K562 (cell line): ENCODE data around the gene DRICH1. TPM values are rescaled to one million over a fixed set of nuclear protein-coding genes. Genes with fewer than 3 reads are reported as not detected.

ENCODE experiments used
- ATAC-seq: fragments of 200-7000 bp; cut with Tn5 transposase; 3 replicates; pipeline ENCODE4 v1.9.1; 2020; ENCODE audit warnings: moderate library complexity
- BruUV-seq: library from RNA; stranded (reverse); fragments of 400-500 nt; replicated peaks from 2 replicates; lab custom pipeline; 2021; lab: Mats Ljungman, UMichigan
- CTCF ChIA-PET: fragments of 300-600 bp; formaldehyde crosslinking; extraction: SDS; loops from one replicate; lab custom pipeline; 2021; ENCODE audit warnings: low intra/inter-chr PET ratio; lab: Yijun Ruan, JAX
- POLR2A ChIA-PET: fragments of 300-600, 350-650 bp; sonication (Branson Sonifier 250); formaldehyde crosslinking; extraction: SDS; loops from one replicate; lab custom pipeline; 2021; ENCODE audit warnings: antibody characterized with exemption, inconsistent platforms; lab: Yijun Ruan, JAX
- DNase-seq, 4 experiments: peaks; one replicate each; pipeline versions ENCODE4 v3.0.0 to v3.0.0-alpha.2; 2011 to 2018; ENCODE audit warnings: low spot score in 3 of 4, mixed read lengths in 3 of 4; ENCODE audit errors: extremely low read depth in 1 of 4
- FAIRE-seq: peaks from 2 replicates; lab custom pipeline; 2011; peaks lifted over from hg19 to GRCh38; lab: Jason Lieb, UNC
- H2AFZ ChIP-seq: 2 replicates; pipeline ENCODE4 v1.6.0; 2011; ENCODE audit warnings: low read depth, low read length, control low read depth, inconsistent platforms
- H3K27ac ChIP-seq: fragments of 200-600 bp; 3 replicates; pipeline ENCODE4 v1.8.0; 2011; ENCODE audit warnings: low read depth, mild to moderate bottlenecking, control low read depth, inconsistent platforms, low read length, moderate library complexity, mixed read lengths; ENCODE audit errors: extremely low read depth
- H3K27me3 ChIP-seq, 2 experiments: fragments of 300-600 bp in 1 of 2; 2 replicates in 1 of 2; 3 replicates in 1 of 2; pipeline versions ENCODE4 v1.6.0 to v1.8.0; 2011; ENCODE audit warnings: inconsistent platforms in 2 of 2, low read length in 2 of 2, mild to moderate bottlenecking in 1 of 2, mixed read lengths in 1 of 2, moderate library complexity in 1 of 2; ENCODE audit not compliant: control insufficient read depth in 2 of 2, insufficient read depth in 2 of 2
- H3K36me3 ChIP-seq: fragments of 300-600 bp; 3 replicates; pipeline ENCODE4 v1.8.0; 2011; ENCODE audit warnings: mild to moderate bottlenecking, low read length, inconsistent platforms; ENCODE audit not compliant: control insufficient read depth, insufficient read depth
- H3K4me1 ChIP-seq, 2 experiments: fragments of 200-600 bp in 1 of 2; replicated peaks in 1 of 2; 2 replicates in 1 of 2; 3 replicates in 1 of 2; pipeline versions ENCODE4 v1.5.1 to v1.8.0; 2011; ENCODE audit warnings: inconsistent platforms in 2 of 2, low read length in 2 of 2, mild to moderate bottlenecking in 1 of 2, mixed read lengths in 1 of 2, moderate library complexity in 1 of 2; ENCODE audit not compliant: control insufficient read depth in 2 of 2, insufficient read depth in 2 of 2
- H3K4me2 ChIP-seq: 2 replicates; pipeline ENCODE4 v1.6.1; 2011; ENCODE audit warnings: low read length, control low read depth, inconsistent platforms, mixed read lengths; ENCODE audit not compliant: insufficient read depth
- H3K4me3 ChIP-seq: fragments of 200-600 bp; sonication (generic), shearing (Covaris generic); 2 replicates; pipeline ENCODE4 v1.5.1; 2016; ENCODE audit warnings: control low read depth, inconsistent platforms
- H3K79me2 ChIP-seq: fragments of 200-600 bp; 3 replicates; pipeline ENCODE4 v1.8.0; 2011; ENCODE audit warnings: low read length, inconsistent platforms; ENCODE audit not compliant: control insufficient read depth, insufficient read depth
- H3K9ac ChIP-seq, 2 experiments: 2 replicates each; pipeline versions ENCODE4 v1.6.0 to v1.6.1; 2011; ENCODE audit warnings: low read depth in 2 of 2, low read length in 2 of 2, control low read depth in 1 of 2, inconsistent platforms in 1 of 2, mild to moderate bottlenecking in 1 of 2, mixed read lengths in 1 of 2; ENCODE audit not compliant: insufficient read depth in 1 of 2
- H3K9me1 ChIP-seq: one replicate; pipeline ENCODE4 v1.6.0; 2011; ENCODE audit warnings: inconsistent platforms, mild to moderate bottlenecking, low read length, moderate library complexity; ENCODE audit not compliant: control insufficient read depth, insufficient read depth
- H3K9me3 ChIP-seq: replicated peaks from 2 replicates; pipeline ENCODE4 v1.5.1; 2011; ENCODE audit warnings: low read depth, low read length, inconsistent platforms; ENCODE audit not compliant: control insufficient read depth, insufficient read depth
- H4K20me1 ChIP-seq: replicated peaks from 2 replicates; pipeline ENCODE4 v1.6.1; 2011; ENCODE audit warnings: low read length, inconsistent platforms, mixed read lengths; ENCODE audit not compliant: control insufficient read depth, insufficient read depth
- HNRNPL ChIP-seq: fragments of 200-400 bp; formaldehyde crosslinking; IDR thresholded peaks from 2 replicates; pipeline ENCODE4 v1.6.1; 2017; ENCODE audit warnings: low read depth, mild to moderate bottlenecking, low read length
- RHOXF2B ChIP-seq: fragments of 250-450 bp; sonication (Bioruptor Pico); conservative IDR thresholded peaks from 2 replicates; pipeline ENCODE4 v1.5.1; 2021
- SPI1 ChIP-seq: IDR thresholded peaks from 2 replicates; pipeline ENCODE4 v1.6.1; 2011; ENCODE audit warnings: low read depth, low read length, control low read depth, borderline replicate concordance
- WGBS: fragments of 100-300 bp; shearing (Covaris generic); methylation state at CpG from one replicate; pipeline ENCODE4 v1.1.6; 2016; ENCODE audit warnings: low coverage, mixed read lengths; ENCODE audit not compliant: insufficient coverage; ENCODE audit errors: missing lambda C conversion rate; 5-methylcytosine and 5-hydroxymethylcytosine counted together
- in situ Hi-C: fragments of 300-500 bp; cut with MboI; formaldehyde crosslinking; loops from 4 replicates; pipeline ENCODE4 v1.15.0; 2018; ENCODE audit warnings: inconsistent platforms, mixed read lengths
- intact Hi-C: fragments of 100-400 bp; cut with micrococcal nuclease; formaldehyde crosslinking; loops from 2 replicates; pipeline ENCODE4 v1.14.2; 2022
- polyA plus RNA-seq, 8 experiments: library from polyadenylated mRNA; depleted of rRNA in 4 of 8; stranded (reverse) in 5 of 8; unstranded in 3 of 8; fragments of >200 nt; fragmentation: Nextera tagmentation in 2 of 8; fragmentation: Illumina TruSeq in 1 of 8; extraction: Ambion mirVana in 2 of 8; extraction: Trizol in 1 of 8; gene quantifications; 2 replicates each; pipeline versions ENCODE4 v1.2.1 to v1.2.3, GENCODE V29; 2011 to 2014; ENCODE audit warnings: inconsistent platforms in 1 of 8, missing spikeins in 1 of 8
- total RNA-seq, 7 experiments: library from RNA; depleted of rRNA in 6 of 7; stranded (reverse); fragments of >200 nt in 6 of 7; fragmentation: Illumina TruSeq in 2 of 7; extraction: Trizol in 2 of 7; gene quantifications; 2 replicates each; pipeline versions ENCODE4 v1.2.1 to v1.2.3, GENCODE V29; 2011 to 2021; ENCODE audit warnings: low replicate concordance in 1 of 7
- TF ChIP-seq, protein P1 (sequence below), 3 experiments: IDR thresholded peaks in 2 of 3; conservative IDR thresholded peaks in 1 of 3; 2 replicates each; pipeline ENCODE4 v1.5.1; 2011 to 2012; ENCODE audit warnings: low read length in 3 of 3, mild to moderate bottlenecking in 3 of 3, control low read depth in 2 of 3, improper control_type of control experiment in 1 of 3, inconsistent platforms in 1 of 3, low read depth in 1 of 3, mixed read lengths in 1 of 3, moderate library complexity in 1 of 3; ENCODE audit not compliant: insufficient read depth in 2 of 3
- TF ChIP-seq, protein P2 (sequence below): sonication (generic); formaldehyde crosslinking; IDR thresholded peaks from 2 replicates; pipeline ENCODE4 v1.8.0; 2022; ENCODE audit warnings: mild to moderate bottlenecking, low read depth, missing genetic modification reagents

Gene DRICH1
- total and polyA plus RNA-seq, 9 of the 15 experiments (the other 6 are each of a cell fraction or from before 2014, with no cell fraction given) = 0.07 to 0.36 (median 0.14) TPM; not detected in 2

DNA sequence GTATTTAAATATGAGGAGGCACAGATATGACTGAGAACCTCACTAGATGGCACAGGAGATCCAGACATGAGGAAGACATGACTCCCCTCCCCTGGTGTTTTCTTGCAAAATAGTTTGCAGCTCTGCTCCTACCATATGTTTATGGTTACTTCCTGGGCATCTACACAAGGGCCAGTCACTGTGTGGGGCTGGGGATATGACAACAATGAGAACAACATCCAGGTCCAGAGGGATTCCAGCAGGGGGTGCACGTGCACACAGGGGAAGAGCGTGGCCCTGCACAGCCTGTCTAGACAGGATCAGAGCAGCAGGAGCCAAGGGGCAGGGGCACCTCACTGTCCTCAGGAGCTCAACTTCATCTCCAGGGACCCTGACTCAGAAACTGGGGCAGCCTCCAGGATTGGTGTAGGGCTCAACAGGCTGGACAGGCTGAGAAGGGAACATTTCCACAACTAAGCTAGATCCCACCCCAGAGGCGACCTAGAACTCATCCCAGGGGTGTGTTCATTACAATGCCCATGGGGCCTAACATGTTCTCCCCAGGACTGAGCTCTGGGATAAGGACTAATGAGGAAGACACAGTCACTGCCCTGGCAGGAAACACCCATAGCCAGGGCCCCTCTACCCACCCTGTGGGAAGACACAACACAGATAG is 4.6 kb downstream of the DRICH1 start (continued):
- TF ChIP-seq, protein P1, sequence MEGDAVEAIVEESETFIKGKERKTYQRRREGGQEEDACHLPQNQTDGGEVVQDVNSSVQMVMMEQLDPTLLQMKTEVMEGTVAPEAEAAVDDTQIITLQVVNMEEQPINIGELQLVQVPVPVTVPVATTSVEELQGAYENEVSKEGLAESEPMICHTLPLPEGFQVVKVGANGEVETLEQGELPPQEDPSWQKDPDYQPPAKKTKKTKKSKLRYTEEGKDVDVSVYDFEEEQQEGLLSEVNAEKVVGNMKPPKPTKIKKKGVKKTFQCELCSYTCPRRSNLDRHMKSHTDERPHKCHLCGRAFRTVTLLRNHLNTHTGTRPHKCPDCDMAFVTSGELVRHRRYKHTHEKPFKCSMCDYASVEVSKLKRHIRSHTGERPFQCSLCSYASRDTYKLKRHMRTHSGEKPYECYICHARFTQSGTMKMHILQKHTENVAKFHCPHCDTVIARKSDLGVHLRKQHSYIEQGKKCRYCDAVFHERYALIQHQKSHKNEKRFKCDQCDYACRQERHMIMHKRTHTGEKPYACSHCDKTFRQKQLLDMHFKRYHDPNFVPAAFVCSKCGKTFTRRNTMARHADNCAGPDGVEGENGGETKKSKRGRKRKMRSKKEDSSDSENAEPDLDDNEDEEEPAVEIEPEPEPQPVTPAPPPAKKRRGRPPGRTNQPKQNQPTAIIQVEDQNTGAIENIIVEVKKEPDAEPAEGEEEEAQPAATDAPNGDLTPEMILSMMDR (IDR thresholded peaks at IDR 0.05 in 2 of 3, conservative IDR thresholded peaks at IDR 0.05 in 1 of 3; ENCODE audit: insufficient read depth in 2 of 3, low read depth in 1 of 3, low read length in 3 of 3) = peak; percentile 61 to 68 (median 66)

DNA sequence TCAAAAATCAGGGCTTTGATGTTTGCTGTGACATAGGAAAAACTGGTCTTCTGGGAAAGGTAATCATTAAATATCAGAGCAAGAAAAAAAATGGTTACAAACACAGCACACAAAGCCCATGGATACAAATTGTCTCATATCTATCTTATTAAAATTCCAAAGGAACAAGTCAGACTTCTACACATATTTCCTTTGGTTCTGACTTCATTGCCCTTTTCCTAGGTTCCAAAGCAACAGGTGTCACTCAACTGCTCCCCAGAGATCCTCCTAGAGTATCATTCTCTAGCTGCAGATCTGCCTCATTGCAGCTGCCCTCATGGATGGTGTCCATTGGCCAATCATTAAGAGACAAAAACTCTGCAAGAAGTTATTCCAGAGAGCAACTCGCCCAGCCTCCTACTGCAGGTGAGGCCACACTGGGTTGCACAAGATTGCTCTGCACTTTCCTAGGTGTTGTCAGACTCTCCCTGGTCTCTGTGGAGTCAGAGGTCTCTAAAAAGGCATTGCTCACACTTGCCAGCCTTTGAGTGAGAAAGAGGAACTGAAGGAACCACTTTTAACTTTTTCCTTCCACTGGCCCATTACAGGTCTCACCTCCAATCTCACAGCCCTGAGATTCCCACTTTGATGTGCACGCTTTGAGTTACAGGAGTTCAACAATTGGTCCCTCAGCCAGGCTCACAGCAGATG is 5.7 kb downstream of the DRICH1 start:
- no peak overlapping the region for H2AFZ ChIP-seq
- no peak for ATAC-seq
- POLR2A ChIA-PET = interaction anchor here (0.9 kb wide), 1 partner anchor 15 kb away, joined by 3 read pairs; no protein-coding TSS in a partner anchor
- WGBS = 9% methylated on average over 2 of the region's 2 CpGs
- H3K27me3 ChIP-seq = no peaks in the 10 kb centered on the region
- no peak overlapping the region for H3K4me3 ChIP-seq
- DNase-seq = no peak
- CTCF ChIA-PET = no interaction called here
- no peak overlapping the region for H3K4me2 ChIP-seq
- H3K79me2 ChIP-seq = no peaks in the 10 kb centered on the region
- no peaks in the 10 kb centered on the region; a peak in 2 of 5 replicates for H3K4me1 ChIP-seq
- no TSS peak for BruUV-seq
- in situ Hi-C loops (loop anchor here (10.0 kb wide), 1 partner anchor 218 kb away; no protein-coding TSS in a partner anchor), intact Hi-C loops (loop anchor here (5.0 to 10.0 kb wide), 2 partner anchors 138 to 221 kb away; partner anchors contain the start of genes C22orf15 and CHCHD10)
- H3K9me3 ChIP-seq = no peaks in the 10 kb centered on the region
- no peaks in the 10 kb centered on the region for H3K36me3 ChIP-seq
- no peaks in the 10 kb centered on the region for H4K20me1 ChIP-seq
- H3K27ac ChIP-seq = no peak overlapping the region
- no peak overlapping the region for H3K9ac ChIP-seq
- no peaks in the 10 kb centered on the region for H3K9me1 ChIP-seq
- 0 out of 2 replicates have a peak, but pooled peaks have one; percentile 7 for TF ChIP-seq SPI1
- TF ChIP-seq, protein P2, sequence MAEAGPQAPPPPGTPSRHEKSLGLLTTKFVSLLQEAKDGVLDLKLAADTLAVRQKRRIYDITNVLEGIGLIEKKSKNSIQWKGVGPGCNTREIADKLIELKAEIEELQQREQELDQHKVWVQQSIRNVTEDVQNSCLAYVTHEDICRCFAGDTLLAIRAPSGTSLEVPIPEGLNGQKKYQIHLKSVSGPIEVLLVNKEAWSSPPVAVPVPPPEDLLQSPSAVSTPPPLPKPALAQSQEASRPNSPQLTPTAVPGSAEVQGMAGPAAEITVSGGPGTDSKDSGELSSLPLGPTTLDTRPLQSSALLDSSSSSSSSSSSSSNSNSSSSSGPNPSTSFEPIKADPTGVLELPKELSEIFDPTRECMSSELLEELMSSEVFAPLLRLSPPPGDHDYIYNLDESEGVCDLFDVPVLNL (CRISPR knock-in tag) = no peak
- no peak for TF ChIP-seq RHOXF2B (CRISPR knock-in tag)
- no peak for TF ChIP-seq HNRNPL
- FAIRE-seq = no peak
